Measurements from ENCODE around the gene BUD31.
"Not testable (repeated sequence)": the region's sequence is repeated elsewhere in the genome, so short reads cannot be mapped to it uniquely, and the experiment has no call there.

BUD31 gene

GRCh38 chr7:99380823-99381663 is 27.7 kb upstream of the BUD31 start:
- peak; percentile 86 to 95 (median 89) for DNase-seq

- DNase-seq: no peak
These were observed 27.1 kb upstream of the BUD31 start for GRCh38 chr7:99381664-99382075.

- no peak for DNase-seq
These were observed 25.6 kb upstream of the BUD31 start for GRCh38 chr7:99383203-99383602.

GRCh38 chr7:99383791-99384370 is 24.9 kb upstream of the BUD31 start:
- DNase-seq: no peak

GRCh38 chr7:99384523-99384922 is 24.2 kb upstream of the BUD31 start:
- DNase-seq: no peak

- no peak for DNase-seq
These were observed 23.2 kb upstream of the BUD31 start for GRCh38 chr7:99385564-99385963.

- DNase-seq: peak in 1 of 5 donors; percentile 52
These were observed 22.1 kb upstream of the BUD31 start for GRCh38 chr7:99386584-99387238.

GRCh38 chr7:99387239-99387635 is 21.5 kb upstream of the BUD31 start:
- not testable (repeated sequence) for DNase-seq

GRCh38 chr7:99387912-99388311 is 20.9 kb upstream of the BUD31 start:
- DNase-seq: no peak

- DNase-seq: no peak
These were observed 19.0 kb upstream of the BUD31 start for GRCh38 chr7:99389772-99390171.

- DNase-seq: no peak
These were observed 17.7 kb upstream of the BUD31 start for GRCh38 chr7:99390941-99391602.

GRCh38 chr7:99392046-99392445 is 16.7 kb upstream of the BUD31 start:
- DNase-seq: no peak

GRCh38 chr7:99392659-99393354 is 16.0 kb upstream of the BUD31 start:
- DNase-seq: peak; percentile 75 to 85 (median 82)

- no peak for DNase-seq
These were observed 15.2 kb upstream of the BUD31 start for GRCh38 chr7:99393355-99394187.

GRCh38 chr7:99394188-99394502 is 14.6 kb upstream of the BUD31 start:
- DNase-seq: no peak

- DNase-seq: no peak
These were observed 13.0 kb upstream of the BUD31 start for GRCh38 chr7:99395616-99396327.

GRCh38 chr7:99396418-99397296 is 12.1 kb upstream of the BUD31 start:
- DNase-seq: no peak

- no peak for DNase-seq
These were observed 11.3 kb upstream of the BUD31 start for GRCh38 chr7:99397297-99397983.

- DNase-seq: no peak
These were observed 9.8 kb upstream of the BUD31 start for GRCh38 chr7:99398891-99399445.
